Sigmoid colon (tissue), 7 donors: ENCODE data around the gene IL9. TPM values are rescaled to one million over a fixed set of nuclear protein-coding genes. Genes with fewer than 3 reads are reported as not detected.

Experiments
- DNase-seq: peaks from one replicate; pipeline ENCODE4 v3.0.0-alpha.2; 2019
- H3K27ac ChIP-seq, 4 donors: fragments of 200-600 bp; sonication (generic); one replicate each; pipeline ENCODE4 v1.5.1; 2016 to 2019; ENCODE audit warnings: mild to moderate bottlenecking in 1 of 4
- H3K27me3 ChIP-seq, 3 donors: fragments of 200-600 bp; sonication (generic); one replicate each; pipeline ENCODE4 v1.5.1; 2019; ENCODE audit warnings: mild to moderate bottlenecking in 1 of 3
- H3K36me3 ChIP-seq, 4 donors: fragments of 200-600 bp; sonication (generic); one replicate each; pipeline ENCODE4 v1.5.1; 2016 to 2019
- H3K4me1 ChIP-seq, 4 donors: fragments of 200-600 bp; sonication (generic); one replicate each; pipeline ENCODE4 v1.5.1; 2017 to 2019
- H3K4me3 ChIP-seq, 4 donors: fragments of 200-600 bp; sonication (generic); one replicate each; pipeline ENCODE4 v1.5.1; 2017 to 2019; ENCODE audit warnings: mild to moderate bottlenecking in 2 of 4, moderate library complexity in 1 of 4
- H3K9me3 ChIP-seq, 4 donors: fragments of 200-600 bp in 3 of 4; sonication (generic) in 3 of 4; one replicate each; pipeline versions ENCODE4 v1.5.1 to v1.6.1; 2013 to 2019
- EP300 ChIP-seq, 4 donors: sonication (generic); formaldehyde crosslinking; IDR thresholded peaks; one replicate each; pipeline ENCODE4 v1.6.1; 2017; ENCODE audit warnings: antibody characterized with exemption in 4 of 4
- POLR2A ChIP-seq, 2 donors: fragments of 450-650 bp; IDR thresholded peaks; one replicate each; pipeline ENCODE4 v1.6.1; 2016; ENCODE audit warnings: antibody characterized with exemption in 2 of 2, mild to moderate bottlenecking in 2 of 2, moderate library complexity in 2 of 2
- POLR2AphosphoS5 ChIP-seq, 4 donors: sonication (generic); formaldehyde crosslinking; IDR thresholded peaks; one replicate each; pipeline ENCODE4 v1.6.1; 2017; ENCODE audit warnings: antibody characterized with exemption in 4 of 4
- WGBS, 2 donors: extraction: QIAGEN DNeasy Blood & Tissue Kit; methylation state at CpG; one replicate each; pipeline ENCODE4 v1.1.7; 2013; 5-methylcytosine and 5-hydroxymethylcytosine counted together
- intact Hi-C: fragments of 100-400 bp; cut with DNase I; formaldehyde crosslinking; loops from one replicate; pipeline ENCODE4 v1.15.1; 2023
- polyA plus RNA-seq, 3 donors: library from polyadenylated mRNA; stranded (reverse); fragments of 200-250 nt; gene quantifications; one replicate each; pipeline ENCODE4 v1.2.3, GENCODE V29; 2013
- total RNA-seq, 4 donors: library from RNA; depleted of rRNA; stranded (reverse); fragments of >200 nt; gene quantifications; one replicate each; pipeline ENCODE4 v1.1.0, GENCODE V29; 2016
- TF ChIP-seq, protein P1 (sequence below), 4 experiments: fragments of 450-650 bp in 3 of 4; fragments of 200-600 bp in 1 of 4; IDR thresholded peaks; one replicate each; pipeline ENCODE4 v1.5.1; 2016 to 2019; ENCODE audit warnings: antibody characterized with exemption in 4 of 4, mild to moderate bottlenecking in 3 of 4, moderate library complexity in 2 of 4
- donor health status: healthy with polysubstance abuse.
- donor health status: Bipolar disorder and iron deficiency.
- donor health status: healthy.

IL9 gene
- total and polyA plus RNA-seq, 7 donors = not detected

DNA sequence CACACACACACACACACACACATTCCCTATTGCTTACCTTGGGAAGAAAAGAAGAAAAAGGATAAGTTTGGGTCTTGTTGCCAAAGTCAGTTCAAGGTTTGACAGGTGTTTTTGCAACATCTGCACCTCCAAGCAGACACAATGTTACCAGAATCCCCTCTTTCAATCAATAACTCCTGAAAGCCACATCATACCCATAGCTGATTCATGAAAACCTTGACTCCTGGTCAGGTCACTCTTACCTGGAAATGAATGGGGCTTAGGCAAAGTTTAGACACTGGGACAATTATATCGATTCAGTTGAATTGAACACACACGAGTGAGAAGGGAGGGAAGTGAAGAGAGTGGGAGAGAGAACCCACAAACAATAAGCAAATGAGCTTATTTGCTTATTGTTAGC, 27.0 kb downstream of the IL9 start:
- H3K9me3 ChIP-seq = no peaks in the 10 kb centered on the region
- H3K4me1 ChIP-seq = no peaks in the 10 kb centered on the region
- H3K27me3 ChIP-seq = no peaks in the 10 kb centered on the region
- no peak for DNase-seq
- intact Hi-C loops = no loop called here
- 11 to 47% methylated on average over 2 of the region's 2 CpGs for WGBS, 2 donors
- no peak overlapping the region for H3K27ac ChIP-seq
- TF ChIP-seq, protein P1, sequence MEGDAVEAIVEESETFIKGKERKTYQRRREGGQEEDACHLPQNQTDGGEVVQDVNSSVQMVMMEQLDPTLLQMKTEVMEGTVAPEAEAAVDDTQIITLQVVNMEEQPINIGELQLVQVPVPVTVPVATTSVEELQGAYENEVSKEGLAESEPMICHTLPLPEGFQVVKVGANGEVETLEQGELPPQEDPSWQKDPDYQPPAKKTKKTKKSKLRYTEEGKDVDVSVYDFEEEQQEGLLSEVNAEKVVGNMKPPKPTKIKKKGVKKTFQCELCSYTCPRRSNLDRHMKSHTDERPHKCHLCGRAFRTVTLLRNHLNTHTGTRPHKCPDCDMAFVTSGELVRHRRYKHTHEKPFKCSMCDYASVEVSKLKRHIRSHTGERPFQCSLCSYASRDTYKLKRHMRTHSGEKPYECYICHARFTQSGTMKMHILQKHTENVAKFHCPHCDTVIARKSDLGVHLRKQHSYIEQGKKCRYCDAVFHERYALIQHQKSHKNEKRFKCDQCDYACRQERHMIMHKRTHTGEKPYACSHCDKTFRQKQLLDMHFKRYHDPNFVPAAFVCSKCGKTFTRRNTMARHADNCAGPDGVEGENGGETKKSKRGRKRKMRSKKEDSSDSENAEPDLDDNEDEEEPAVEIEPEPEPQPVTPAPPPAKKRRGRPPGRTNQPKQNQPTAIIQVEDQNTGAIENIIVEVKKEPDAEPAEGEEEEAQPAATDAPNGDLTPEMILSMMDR (IDR thresholded peaks at IDR 0.05) = no peak
- no peak for TF ChIP-seq EP300 (IDR thresholded peaks at IDR 0.05)
- no peak for TF ChIP-seq POLR2AphosphoS5 (IDR thresholded peaks at IDR 0.05)
- no peak for TF ChIP-seq POLR2A (IDR thresholded peaks at IDR 0.05)
- no peaks in the 10 kb centered on the region for H3K36me3 ChIP-seq
- no peak overlapping the region for H3K4me3 ChIP-seq

DNA sequence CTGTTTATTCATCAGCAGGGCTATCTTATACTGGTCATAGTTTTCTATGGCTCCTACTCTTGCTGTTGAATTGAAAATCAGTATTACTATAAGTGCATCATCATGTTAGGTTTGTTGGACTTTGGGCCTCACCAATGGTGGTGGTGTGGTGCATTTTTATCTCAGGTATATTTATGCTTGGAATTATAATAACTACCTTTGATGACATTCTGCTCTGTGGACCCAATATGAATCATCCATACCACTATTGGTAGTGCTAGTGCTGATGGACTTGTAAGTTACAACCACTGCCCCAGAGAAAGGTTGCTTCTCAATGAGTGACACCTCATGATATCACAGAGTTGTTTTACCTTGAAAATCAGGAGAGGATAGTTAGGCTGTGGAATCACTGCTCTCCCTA, 28.0 kb downstream of the IL9 start:
- Histone ChIP-seq H3K4me3 (no peak overlapping the region), H3K27me3 (no peaks in the 10 kb centered on the region), H3K36me3 (no peaks in the 10 kb centered on the region), H3K9me3 (no peaks in the 10 kb centered on the region), H3K27ac (no peak overlapping the region), H3K4me1 (no peaks in the 10 kb centered on the region)
- TF ChIP-seq POLR2A (IDR thresholded peaks at IDR 0.05) (no peak), EP300 (IDR thresholded peaks at IDR 0.05) (no peak), POLR2AphosphoS5 (IDR thresholded peaks at IDR 0.05) (no peak)
- TF ChIP-seq, protein P1 (IDR thresholded peaks at IDR 0.05) = no peak
- intact Hi-C loops = no loop called here
- DNase-seq = no peak

DNA sequence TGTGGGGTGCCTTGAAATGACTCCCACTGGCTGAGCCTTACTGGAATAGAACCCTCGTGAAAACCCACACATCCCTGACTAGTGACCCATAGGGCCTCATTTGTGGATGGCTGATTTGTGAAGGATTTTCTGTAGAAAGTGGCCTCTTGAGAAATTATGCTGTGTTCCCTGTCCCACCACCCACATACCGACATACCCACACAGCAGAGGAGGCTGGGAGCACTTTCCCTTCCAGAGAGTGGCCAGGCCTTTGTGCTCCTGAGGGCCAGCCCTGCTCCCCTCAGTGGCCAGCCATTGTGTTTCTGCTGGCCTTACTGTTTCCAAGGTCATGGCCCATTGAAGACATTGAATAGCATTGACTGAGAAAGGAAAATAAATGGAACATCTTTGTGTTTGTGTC, 29.6 kb downstream of the IL9 start:
- 92 to 93% methylated on average over 2 of the region's 2 CpGs for WGBS, 2 donors
- Histone ChIP-seq H3K27ac (no peak overlapping the region), H3K4me3 (no peak overlapping the region), H3K36me3 (no peaks in the 10 kb centered on the region), H3K27me3 (no peaks in the 10 kb centered on the region), H3K4me1 (no peaks in the 10 kb centered on the region), H3K9me3 (no peaks in the 10 kb centered on the region)
- DNase-seq = no peak
- intact Hi-C loops = no loop called here
- TF ChIP-seq EP300 (IDR thresholded peaks at IDR 0.05) = no peak
- TF ChIP-seq, protein P1 (IDR thresholded peaks at IDR 0.05) = no peak
- TF ChIP-seq POLR2A (IDR thresholded peaks at IDR 0.05) = no peak
- TF ChIP-seq POLR2AphosphoS5 (IDR thresholded peaks at IDR 0.05) = no peak

DNA sequence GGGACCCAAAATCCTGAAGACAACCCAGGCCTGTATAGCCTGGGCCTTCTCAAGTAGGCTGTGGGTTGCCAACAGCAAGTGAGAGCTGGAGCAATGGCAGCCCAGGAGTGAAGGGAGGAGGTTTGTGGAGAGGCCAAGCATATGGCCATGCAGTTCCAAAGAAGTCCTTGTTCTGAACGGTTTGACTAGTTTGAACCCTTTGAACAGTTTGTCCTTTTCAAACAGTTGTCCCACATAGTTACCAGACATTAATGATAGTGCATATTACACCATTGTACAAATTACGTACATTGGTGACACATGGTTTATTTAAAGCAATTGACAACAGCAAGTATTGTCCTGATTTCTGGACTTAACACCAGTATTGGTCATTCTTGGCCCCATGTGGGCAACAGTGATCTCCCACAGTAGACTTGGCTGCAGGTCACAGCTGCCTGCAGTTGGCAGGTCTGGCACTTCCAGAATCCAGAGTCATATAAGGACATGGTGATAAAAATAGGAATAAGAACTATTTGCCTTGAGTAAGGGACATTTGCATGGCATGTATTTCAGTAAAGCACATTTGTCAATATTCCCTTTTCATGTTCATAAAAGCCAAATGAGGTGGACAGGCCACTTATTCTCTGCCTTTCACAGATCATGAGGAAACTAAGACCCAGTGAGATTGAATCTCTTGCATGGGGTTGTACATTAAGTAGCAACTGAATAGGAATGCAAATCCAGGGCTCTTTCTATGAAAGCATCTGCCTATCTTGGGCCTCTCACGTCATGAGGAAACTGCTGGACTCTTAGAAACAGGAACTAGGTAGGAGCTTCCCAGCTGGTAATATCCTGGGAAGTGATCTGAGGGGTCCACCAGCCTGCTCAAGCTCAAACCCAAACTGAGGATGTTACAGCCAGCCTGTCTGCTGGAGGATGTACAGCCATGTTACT, 30.9 kb downstream of the IL9 start:
- Histone ChIP-seq H3K4me1 (no peaks in the 10 kb centered on the region), H3K27me3 (no peaks in the 10 kb centered on the region), H3K4me3 (no peak overlapping the region), H3K9me3 (no peaks in the 10 kb centered on the region), H3K36me3 (no peaks in the 10 kb centered on the region), H3K27ac (no peak overlapping the region)
- 77 to 85% methylated on average over 3 of the region's 3 CpGs for WGBS, 2 donors
- intact Hi-C loops = no loop called here
- TF ChIP-seq POLR2AphosphoS5 (IDR thresholded peaks at IDR 0.05) (no peak), POLR2A (IDR thresholded peaks at IDR 0.05) (no peak), EP300 (IDR thresholded peaks at IDR 0.05) (no peak)
- TF ChIP-seq, protein P1 (IDR thresholded peaks at IDR 0.05) = no peak
- no peak for DNase-seq
